ENCODE data around the gene SFTPB. TPM values are rescaled to one million over a fixed set of nuclear protein-coding genes. Genes with fewer than 3 reads are reported as not detected.
A peak's percentile ranks its signal among the peaks of the same experiment; 100 is the strongest.

SFTPB gene
- total RNA-seq, 4 donors from 2014 or later, result 0.25 TPM; not detected in 3

DNA sequence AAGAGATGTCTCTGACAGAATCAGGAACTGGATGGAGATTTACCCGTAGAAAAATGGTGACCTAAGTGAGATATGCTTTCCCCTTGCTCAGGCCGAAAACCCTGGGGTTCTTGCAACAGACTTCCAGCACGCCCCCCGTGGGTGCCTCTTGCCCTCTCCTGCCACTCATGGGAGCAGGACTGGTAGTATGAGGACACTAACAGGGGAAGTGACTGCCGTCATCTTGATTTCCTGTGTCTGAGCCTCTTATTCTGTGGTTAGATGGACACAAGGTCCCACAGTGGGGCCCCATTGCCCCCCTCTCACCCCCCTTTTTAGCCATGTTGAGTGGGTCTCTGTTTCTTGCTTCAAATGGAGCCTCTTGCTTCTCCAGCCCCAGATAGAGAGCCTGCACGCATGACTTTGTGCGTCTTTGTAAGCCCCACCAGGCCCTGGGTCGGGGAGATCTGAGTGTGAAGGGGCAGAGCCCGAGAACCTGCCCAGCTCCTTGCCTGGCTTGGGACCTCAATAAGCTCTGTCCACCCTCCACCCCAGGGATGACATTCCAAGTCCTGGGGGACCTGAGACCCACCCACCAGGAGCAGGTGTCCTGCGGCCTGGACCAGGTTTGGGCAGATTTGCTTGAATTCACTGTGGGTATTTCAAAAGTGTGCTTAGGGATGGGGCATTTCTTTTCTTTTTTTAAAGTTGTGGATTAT, 38.7 kb upstream of the SFTPB start:
- no peak for ATAC-seq (ENCODE audit: low FRiP score)
- no peak for DNase-seq (ENCODE audit: low spot score)
- TF ChIP-seq, protein P1, sequence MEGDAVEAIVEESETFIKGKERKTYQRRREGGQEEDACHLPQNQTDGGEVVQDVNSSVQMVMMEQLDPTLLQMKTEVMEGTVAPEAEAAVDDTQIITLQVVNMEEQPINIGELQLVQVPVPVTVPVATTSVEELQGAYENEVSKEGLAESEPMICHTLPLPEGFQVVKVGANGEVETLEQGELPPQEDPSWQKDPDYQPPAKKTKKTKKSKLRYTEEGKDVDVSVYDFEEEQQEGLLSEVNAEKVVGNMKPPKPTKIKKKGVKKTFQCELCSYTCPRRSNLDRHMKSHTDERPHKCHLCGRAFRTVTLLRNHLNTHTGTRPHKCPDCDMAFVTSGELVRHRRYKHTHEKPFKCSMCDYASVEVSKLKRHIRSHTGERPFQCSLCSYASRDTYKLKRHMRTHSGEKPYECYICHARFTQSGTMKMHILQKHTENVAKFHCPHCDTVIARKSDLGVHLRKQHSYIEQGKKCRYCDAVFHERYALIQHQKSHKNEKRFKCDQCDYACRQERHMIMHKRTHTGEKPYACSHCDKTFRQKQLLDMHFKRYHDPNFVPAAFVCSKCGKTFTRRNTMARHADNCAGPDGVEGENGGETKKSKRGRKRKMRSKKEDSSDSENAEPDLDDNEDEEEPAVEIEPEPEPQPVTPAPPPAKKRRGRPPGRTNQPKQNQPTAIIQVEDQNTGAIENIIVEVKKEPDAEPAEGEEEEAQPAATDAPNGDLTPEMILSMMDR (IDR thresholded peaks at IDR 0.05), result no peak

- ATAC-seq (ENCODE audit: low FRiP score) (no peak), DNase-seq (ENCODE audit: low spot score) (no peak)
- TF ChIP-seq, protein P1 (IDR thresholded peaks at IDR 0.05), result no peak
Observed at GRCh38 chr2:85706063-85706462, 38.1 kb upstream of the SFTPB start.

DNA sequence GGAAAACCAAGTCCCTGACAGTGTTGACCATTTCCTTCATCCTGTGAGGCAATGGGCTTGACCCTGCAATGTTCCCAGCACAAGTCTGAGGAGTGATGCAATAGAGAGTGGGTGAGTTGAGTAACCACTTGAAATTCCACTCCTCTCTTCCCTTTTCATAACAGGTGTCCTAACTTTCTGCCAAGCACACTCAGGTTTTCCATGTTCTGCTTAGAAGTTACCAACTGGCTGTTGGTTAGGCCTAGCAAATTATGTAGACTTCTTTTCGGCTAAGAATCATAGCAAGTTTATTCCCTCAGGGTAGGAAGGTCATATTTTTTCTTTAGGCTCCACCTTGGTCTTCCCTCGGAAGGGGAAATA, 37.7 kb upstream of the SFTPB start:
- no peak for DNase-seq (ENCODE audit: low spot score)
- TF ChIP-seq, protein P1 (IDR thresholded peaks at IDR 0.05), result no peak

GRCh38 chr2:85704800-85705679, 37.0 kb upstream of the SFTPB start:
- DNase-seq (ENCODE audit: low spot score), result no peak
- no peak for ATAC-seq (ENCODE audit: low FRiP score)
- TF ChIP-seq, protein P1 (IDR thresholded peaks at IDR 0.05), result no peak

More for the DNA sequence above, 37.7 kb upstream of the SFTPB start:
- peak; percentile 80 for ATAC-seq (ENCODE audit: low FRiP score)

DNA sequence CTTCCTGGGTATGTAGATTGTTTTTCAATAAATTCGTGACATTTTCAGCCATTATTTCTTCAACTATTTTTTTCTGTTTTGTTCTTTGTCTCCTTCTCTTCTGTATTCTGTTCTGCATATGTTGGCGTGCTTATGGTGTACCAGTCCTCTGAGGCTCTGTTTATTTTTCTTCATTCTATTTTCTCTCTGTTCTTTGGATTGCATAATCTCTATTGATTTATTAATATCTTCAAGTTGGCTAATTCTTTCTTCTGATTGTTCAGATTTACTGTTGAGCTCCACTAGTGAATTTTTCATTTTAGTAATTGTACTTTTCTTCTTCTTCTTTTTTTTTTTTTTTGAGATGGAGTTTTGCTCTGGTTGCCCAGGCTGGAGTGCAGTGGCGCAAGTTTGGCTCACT, 36.0 kb upstream of the SFTPB start:
- ATAC-seq (ENCODE audit: low FRiP score), result no peak
- TF ChIP-seq, protein P1 (IDR thresholded peaks at IDR 0.05), result no peak

GRCh38 chr2:85703329-85703728, 35.3 kb upstream of the SFTPB start:
- ATAC-seq (ENCODE audit: low FRiP score) (no peak), DNase-seq (ENCODE audit: low spot score) (no peak)
- TF ChIP-seq, protein P1 (IDR thresholded peaks at IDR 0.05), result no peak

More for the DNA sequence above, 36.0 kb upstream of the SFTPB start:
- DNase-seq (ENCODE audit: low spot score), result no peak

Data from omental fat pad (tissue), 4 donors.